ENCODE data around the gene AMHR2.

The AMHR2 gene

GRCh38 chr12:53381731-53382630 lies 41.7 kb upstream of the AMHR2 start (continued):
- no peak for TF ChIP-seq ZNF670 (tag by site-specific recombination; IDR thresholded peaks at IDR 0.05; ENCODE audit: low read depth)
- no peak for TF ChIP-seq OVOL3 (tag by site-specific recombination; IDR thresholded peaks at IDR 0.05)
- no peak for TF ChIP-seq PRDM1 (tag by site-specific recombination; IDR thresholded peaks at IDR 0.05)
- TF ChIP-seq REST (tag by site-specific recombination; IDR thresholded peaks at IDR 0.05) = no peak
- TF ChIP-seq SCRT2 (tag by site-specific recombination; IDR thresholded peaks at IDR 0.05) = peak; percentile 90
- no peak for TF ChIP-seq WT1 (tag by site-specific recombination; IDR thresholded peaks at IDR 0.05)
- no peak for TF ChIP-seq ZNF549 (tag by site-specific recombination; IDR thresholded peaks at IDR 0.05)
- no peak for TF ChIP-seq ZNF112 (tag by site-specific recombination; IDR thresholded peaks at IDR 0.05)
- no peak for TF ChIP-seq ZNF791 (tag by site-specific recombination; IDR thresholded peaks at IDR 0.05)
- no peak for TF ChIP-seq ZNF148 (tag by site-specific recombination; IDR thresholded peaks at IDR 0.05; ENCODE audit: borderline replicate concordance)
- TF ChIP-seq KLF10 (tag by site-specific recombination; IDR thresholded peaks at IDR 0.05) = no peak
- no peak for TF ChIP-seq ZNF707 (tag by site-specific recombination; IDR thresholded peaks at IDR 0.05)
- TF ChIP-seq ZNF530 (tag by site-specific recombination; IDR thresholded peaks at IDR 0.05; ENCODE audit: low read depth) = no peak
- no peak for TF ChIP-seq KLF16 (tag by site-specific recombination; IDR thresholded peaks at IDR 0.05)
- no peak for TF ChIP-seq SP7 (tag by site-specific recombination; IDR thresholded peaks at IDR 0.05)
- TF ChIP-seq RBAK (tag by site-specific recombination; IDR thresholded peaks at IDR 0.05) = no peak
- TF ChIP-seq ZNF280D (tag by site-specific recombination; IDR thresholded peaks at IDR 0.05) = no peak
- no peak for TF ChIP-seq MYNN (tag by site-specific recombination; IDR thresholded peaks at IDR 0.05; ENCODE audit: borderline replicate concordance)
- TF ChIP-seq PRDM10 (tag by site-specific recombination; IDR thresholded peaks at IDR 0.05) = peak; percentile 37
- TF ChIP-seq ZBTB48 (tag by site-specific recombination; IDR thresholded peaks at IDR 0.05) = 0 out of 2 replicates have a peak, but pooled peaks have one; percentile 44
- 0 out of 2 replicates have a peak, but pooled peaks have one; percentile 27 for TF ChIP-seq PATZ1 (tag by site-specific recombination; IDR thresholded peaks at IDR 0.05)
- TF ChIP-seq ZNF10 (tag by site-specific recombination; IDR thresholded peaks at IDR 0.05) = no peak
- TF ChIP-seq ZSCAN16 (tag by site-specific recombination; IDR thresholded peaks at IDR 0.05) = no peak
- TF ChIP-seq ZNF623 (tag by site-specific recombination; IDR thresholded peaks at IDR 0.05) = no peak
- peak; percentile 91 for TF ChIP-seq ZNF660 (tag by site-specific recombination; IDR thresholded peaks at IDR 0.05)

Measured in HEK293 (cell line).